C1 segment of cervical spinal cord (tissue), 14 donors: ENCODE data around the gene TTLL7.

Source experiments
- DNase-seq, 14 donors: peaks; one replicate each; lab custom pipeline; 2025; lab: John Stamatoyannopoulos, UW

Gene TTLL7

GRCh38 chr1:83819436-83819835, 179.5 kb downstream of the TTLL7 start:
- no peak for DNase-seq

DNA sequence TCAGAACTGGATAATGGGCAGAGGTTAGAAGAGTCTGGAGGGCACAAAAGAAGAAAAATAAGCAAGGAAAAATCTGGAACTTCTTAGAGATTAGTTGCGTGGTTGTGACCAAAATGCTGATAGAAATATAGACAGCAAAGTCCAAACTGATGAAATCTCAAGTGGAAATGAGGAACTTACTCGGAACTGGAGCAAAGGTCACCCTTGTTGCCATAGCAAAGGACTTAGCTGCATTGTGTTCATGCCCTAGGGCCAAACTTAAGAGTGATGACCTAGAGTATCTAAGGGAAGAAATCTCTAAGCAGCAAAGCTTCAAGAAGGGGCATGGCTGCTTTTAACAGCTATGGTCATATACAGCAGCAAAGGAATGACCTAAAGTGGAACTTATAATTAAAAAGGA, 180.0 kb downstream of the TTLL7 start:
- no peak for DNase-seq

DNA sequence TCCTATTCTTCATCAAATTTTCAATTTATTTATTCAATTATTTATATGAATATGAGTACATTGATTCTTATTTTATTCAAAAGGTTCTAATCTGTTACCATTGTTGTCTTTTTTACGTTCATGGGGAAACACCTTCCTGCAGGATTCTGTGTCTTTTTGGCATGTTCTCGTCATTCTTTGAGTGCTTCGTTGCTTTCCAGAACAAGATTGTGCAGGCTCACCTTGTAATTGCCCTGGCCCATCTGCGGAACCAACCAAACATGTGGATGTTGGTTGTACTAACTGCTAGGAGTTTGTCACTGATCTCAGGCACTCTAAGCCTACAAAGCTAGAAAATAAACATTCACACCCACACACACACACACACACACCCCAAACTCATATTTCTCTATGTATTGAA, 182.1 kb downstream of the TTLL7 start:
- no peak for DNase-seq

GRCh38 chr1:83815330-83815729, 183.6 kb downstream of the TTLL7 start:
- no peak for DNase-seq
